ENCODE results near the gene YAF2.

The YAF2 gene, protein sequence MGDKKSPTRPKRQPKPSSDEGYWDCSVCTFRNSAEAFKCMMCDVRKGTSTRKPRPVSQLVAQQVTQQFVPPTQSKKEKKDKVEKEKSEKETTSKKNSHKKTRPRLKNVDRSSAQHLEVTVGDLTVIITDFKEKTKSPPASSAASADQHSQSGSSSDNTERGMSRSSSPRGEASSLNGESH

DNA sequence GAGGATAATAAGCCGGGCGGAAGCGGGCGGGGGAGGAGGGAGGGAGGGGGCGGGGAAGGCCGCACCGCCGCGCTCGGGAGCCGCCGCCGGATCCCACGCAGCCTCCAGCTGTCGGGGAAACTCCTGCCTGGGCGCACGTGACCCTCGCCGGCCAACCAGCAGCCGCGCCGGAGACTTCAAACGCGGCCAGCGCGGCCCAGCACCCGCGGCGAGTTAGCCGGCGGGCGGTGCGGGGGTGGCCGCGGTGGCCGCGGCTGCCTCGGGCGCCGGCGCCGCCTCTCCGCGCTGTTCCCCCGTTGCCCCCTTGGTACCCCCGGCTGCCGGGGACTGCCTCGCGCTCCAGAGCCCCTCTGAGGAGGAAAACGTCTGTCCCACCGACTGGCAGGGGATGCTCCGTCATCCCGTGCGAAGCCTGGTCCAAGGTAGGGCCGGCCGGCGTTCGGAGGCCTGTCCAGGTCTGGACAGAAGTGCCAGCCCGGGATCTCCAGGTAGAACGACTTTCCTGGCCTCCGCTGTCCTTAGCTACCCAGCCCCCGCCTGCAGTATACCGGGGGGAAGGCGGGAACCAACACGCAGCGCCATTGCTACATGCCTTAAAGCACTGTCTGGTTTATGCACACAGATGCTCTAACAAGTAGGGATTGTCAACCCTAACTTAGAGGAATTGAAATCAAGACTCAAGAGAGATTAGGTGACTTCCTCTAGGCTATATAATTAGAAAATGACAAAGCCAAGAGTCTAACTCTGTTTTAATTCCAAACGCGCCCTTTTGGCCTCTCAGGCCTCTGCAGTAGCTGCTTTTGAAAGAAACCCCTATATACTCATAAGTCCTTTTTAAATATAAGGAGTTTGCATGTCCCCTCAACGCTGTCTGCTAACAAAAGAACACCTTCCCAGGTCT is at the start of gene YAF2:
YAF2 (minus strand) TSS at position 9 of the 901 bp plus-strand sequence. CDS start 68 bp downstream, outside the sequence.
- Histone ChIP-seq H3K9me3 (ENCODE audit: low read length) (no peaks in the 10 kb centered on the region), H3K9ac (ENCODE audit: low read length) (peak within 1 kb of the TSS; percentile 84), H3K9me2 (ENCODE audit: low read depth, low read length) (no peaks in the 10 kb centered on the region), H3K4me1 (ENCODE audit: insufficient read depth, low read length, severe bottlenecking) (peaks cover 32% of the 10 kb centered on the region), H4K20me1 (ENCODE audit: insufficient read depth, low read length) (no peaks in the 10 kb centered on the region), H3K4me2 (ENCODE audit: low read length) (peak within 1 kb of the TSS; percentile 88), H2AFZ (ENCODE audit: low read length) (peak within 1 kb of the TSS; percentile 68), H3K4me3 (ENCODE audit: low read depth, low read length, poor library complexity, severe bottlenecking) (peak within 1 kb of the TSS; percentile 91), H3F3A (ENCODE audit: insufficient read depth, low read length) (no peaks in the 10 kb centered on the region), H3K27ac (ENCODE audit: low read depth, low read length, poor library complexity, severe bottlenecking) (peak within 1 kb of the TSS; percentile 66), H3K79me2 (ENCODE audit: insufficient read depth, low read length) (peaks cover 33% of the 10 kb centered on the region), H3K36me3 (ENCODE audit: insufficient read depth, low read length) (peaks cover 17% of the 10 kb centered on the region), H3K27me3 (ENCODE audit: insufficient read depth, low read length) (no peaks in the 10 kb centered on the region)
- TF ChIP-seq, protein P1, sequence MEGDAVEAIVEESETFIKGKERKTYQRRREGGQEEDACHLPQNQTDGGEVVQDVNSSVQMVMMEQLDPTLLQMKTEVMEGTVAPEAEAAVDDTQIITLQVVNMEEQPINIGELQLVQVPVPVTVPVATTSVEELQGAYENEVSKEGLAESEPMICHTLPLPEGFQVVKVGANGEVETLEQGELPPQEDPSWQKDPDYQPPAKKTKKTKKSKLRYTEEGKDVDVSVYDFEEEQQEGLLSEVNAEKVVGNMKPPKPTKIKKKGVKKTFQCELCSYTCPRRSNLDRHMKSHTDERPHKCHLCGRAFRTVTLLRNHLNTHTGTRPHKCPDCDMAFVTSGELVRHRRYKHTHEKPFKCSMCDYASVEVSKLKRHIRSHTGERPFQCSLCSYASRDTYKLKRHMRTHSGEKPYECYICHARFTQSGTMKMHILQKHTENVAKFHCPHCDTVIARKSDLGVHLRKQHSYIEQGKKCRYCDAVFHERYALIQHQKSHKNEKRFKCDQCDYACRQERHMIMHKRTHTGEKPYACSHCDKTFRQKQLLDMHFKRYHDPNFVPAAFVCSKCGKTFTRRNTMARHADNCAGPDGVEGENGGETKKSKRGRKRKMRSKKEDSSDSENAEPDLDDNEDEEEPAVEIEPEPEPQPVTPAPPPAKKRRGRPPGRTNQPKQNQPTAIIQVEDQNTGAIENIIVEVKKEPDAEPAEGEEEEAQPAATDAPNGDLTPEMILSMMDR (IDR thresholded peaks at IDR 0.05; ENCODE audit: low read length) = no peak

DNA sequence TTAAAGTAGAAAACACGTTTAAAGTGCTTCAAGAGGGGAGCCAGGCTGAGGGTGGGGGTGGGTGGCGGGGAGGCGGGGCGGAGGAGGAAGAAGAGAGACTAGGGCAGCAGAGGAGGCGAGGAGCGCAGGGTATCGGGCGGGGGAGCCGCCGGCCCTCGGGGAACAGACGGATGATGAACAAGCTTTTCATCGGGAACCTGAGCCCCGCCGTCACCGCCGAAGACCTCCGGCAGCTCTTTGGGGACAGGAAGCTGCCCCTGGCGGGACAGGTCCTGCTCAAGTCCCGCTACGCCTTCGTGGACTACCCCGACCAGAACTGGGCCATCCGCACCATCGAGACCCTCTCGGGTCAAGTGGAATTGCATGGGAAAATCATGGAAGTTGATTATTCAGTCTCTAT is 48.7 kb upstream of the YAF2 start:
- no peaks in the 10 kb centered on the region for H3K36me3 ChIP-seq (ENCODE audit: insufficient read depth, low read length)
- no peak overlapping the region for H3K4me3 ChIP-seq (ENCODE audit: low read depth, low read length, poor library complexity, severe bottlenecking)
- no peaks in the 10 kb centered on the region for H3K79me2 ChIP-seq (ENCODE audit: insufficient read depth, low read length)
- H3F3A ChIP-seq (ENCODE audit: insufficient read depth, low read length) = no peaks in the 10 kb centered on the region
- H3K27ac ChIP-seq (ENCODE audit: low read depth, low read length, poor library complexity, severe bottlenecking) = no peak overlapping the region
- no peaks in the 10 kb centered on the region for H3K27me3 ChIP-seq (ENCODE audit: insufficient read depth, low read length)
- no peak overlapping the region for H3K9ac ChIP-seq (ENCODE audit: low read length)
- no peak for TF ChIP-seq EZH2 (IDR thresholded peaks at IDR 0.05; ENCODE audit: borderline replicate concordance, low read length)
- TF ChIP-seq, protein P1 (IDR thresholded peaks at IDR 0.05; ENCODE audit: low read length) = no peak
- no peak overlapping the region for H2AFZ ChIP-seq (ENCODE audit: low read length)
- no peak overlapping the region for H3K4me2 ChIP-seq (ENCODE audit: low read length)
- no peaks in the 10 kb centered on the region for H3K9me2 ChIP-seq (ENCODE audit: low read depth, low read length)
- no peaks in the 10 kb centered on the region for H3K4me1 ChIP-seq (ENCODE audit: insufficient read depth, low read length, severe bottlenecking)
- H4K20me1 ChIP-seq (ENCODE audit: insufficient read depth, low read length) = no peaks in the 10 kb centered on the region
- no peaks in the 10 kb centered on the region for H3K9me3 ChIP-seq (ENCODE audit: low read length)

DNA sequence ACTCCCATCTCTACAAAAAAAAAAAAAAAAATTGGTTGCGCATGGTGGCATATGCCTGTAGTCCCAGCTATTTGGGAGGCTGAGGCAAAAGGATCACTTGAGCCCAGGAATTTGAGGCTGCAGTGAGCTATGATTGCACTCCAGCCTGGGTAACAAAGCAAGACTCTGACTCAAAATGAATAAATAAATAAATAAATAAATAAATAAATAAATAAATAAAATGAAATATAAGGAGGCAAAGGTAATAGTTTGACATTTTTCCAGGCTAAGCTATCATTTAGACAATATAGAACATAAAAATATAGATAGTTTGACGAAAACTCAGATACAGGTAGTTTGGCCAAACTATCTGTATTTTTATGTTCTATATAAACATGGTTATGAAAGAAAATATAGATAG is 47.4 kb upstream of the YAF2 start:
- Histone ChIP-seq H3F3A (ENCODE audit: insufficient read depth, low read length) (no peaks in the 10 kb centered on the region), H3K36me3 (ENCODE audit: insufficient read depth, low read length) (no peaks in the 10 kb centered on the region), H4K20me1 (ENCODE audit: insufficient read depth, low read length) (no peaks in the 10 kb centered on the region), H3K4me1 (ENCODE audit: insufficient read depth, low read length, severe bottlenecking) (no peaks in the 10 kb centered on the region), H3K4me3 (ENCODE audit: low read depth, low read length, poor library complexity, severe bottlenecking) (no peak overlapping the region), H3K27ac (ENCODE audit: low read depth, low read length, poor library complexity, severe bottlenecking) (no peak overlapping the region), H3K79me2 (ENCODE audit: insufficient read depth, low read length) (no peaks in the 10 kb centered on the region), H3K4me2 (ENCODE audit: low read length) (no peak overlapping the region), H3K27me3 (ENCODE audit: insufficient read depth, low read length) (no peaks in the 10 kb centered on the region), H3K9me3 (ENCODE audit: low read length) (no peaks in the 10 kb centered on the region), H2AFZ (ENCODE audit: low read length) (no peak overlapping the region), H3K9me2 (ENCODE audit: low read depth, low read length) (no peaks in the 10 kb centered on the region), H3K9ac (ENCODE audit: low read length) (no peak overlapping the region)
- no peak for TF ChIP-seq EZH2 (IDR thresholded peaks at IDR 0.05; ENCODE audit: borderline replicate concordance, low read length)
- TF ChIP-seq, protein P1 (IDR thresholded peaks at IDR 0.05; ENCODE audit: low read length) = no peak

Measured in OCI-LY1 (cell line).